OCI-LY3 (cell line): Measurements from ENCODE around the gene DRGX.

Experiments used
- H2AFZ ChIP-seq: fragments of 200-600, 300-600 bp; shearing (Covaris generic); 2 replicates; pipeline ENCODE4 v1.6.0; 2014; ENCODE audit warnings: antibody characterized with exemption, low read depth, low read length
- H3K27ac ChIP-seq: fragments of 200-600, 300-600 bp; sonication (generic); 2 replicates; pipeline ENCODE4 v1.5.1; 2014; ENCODE audit warnings: mild to moderate bottlenecking, low read length, moderate library complexity, mixed read lengths
- H3K27me3 ChIP-seq: fragments of 200-600, 300-600 bp; sonication (generic); 2 replicates; pipeline ENCODE4 v1.6.1; 2014; ENCODE audit warnings: low read depth, low read length, mixed read lengths
- H3K36me3 ChIP-seq: fragments of 200-600, 300-600 bp; sonication (generic); replicated peaks from 2 replicates; pipeline ENCODE3; 2014; ENCODE audit warnings: low read depth, low read length, mixed read lengths
- H3K4me1 ChIP-seq: fragments of 300-600, 200-600 bp; sonication (generic); 2 replicates; pipeline ENCODE4 v1.6.1; 2014; ENCODE audit warnings: low read length, mixed read lengths
- H3K4me2 ChIP-seq: fragments of 200-600, 300-600 bp; sonication (generic); 2 replicates; pipeline ENCODE4 v1.6.1; 2014; ENCODE audit warnings: low read length, mixed read lengths
- H3K4me3 ChIP-seq: fragments of 300-600, 200-600 bp; sonication (generic); 2 replicates; pipeline ENCODE4 v1.5.1; 2014; ENCODE audit warnings: antibody characterized with exemption, mild to moderate bottlenecking, low read length, moderate library complexity
- H3K79me2 ChIP-seq: fragments of 300-600, 200-600 bp; shearing (Covaris generic); 2 replicates; pipeline ENCODE4 v1.6.1; 2014; ENCODE audit warnings: mild to moderate bottlenecking, low read length, mixed read lengths
- H3K9ac ChIP-seq: fragments of 300-600, 200-600 bp; shearing (Covaris generic); 2 replicates; pipeline ENCODE4 v1.6.0; 2014; ENCODE audit warnings: mild to moderate bottlenecking, low read length, moderate library complexity
- H3K9me3 ChIP-seq: fragments of 200-600, 300-600 bp; shearing (Covaris generic); 2 replicates; pipeline ENCODE4 v1.6.1; 2014; ENCODE audit warnings: low read length, mixed read lengths; ENCODE audit not compliant: insufficient read depth
- H4K20me1 ChIP-seq: fragments of 200-600, 300-600 bp; sonication (generic); 2 replicates; pipeline ENCODE4 v1.6.1; 2016; ENCODE audit warnings: low read length, mixed read lengths; ENCODE audit not compliant: insufficient read depth
- EZH2phosphoT487 ChIP-seq: fragments of 200-600 bp; shearing (Covaris generic); IDR thresholded peaks from 2 replicates; pipeline ENCODE4 v1.6.1; 2018; ENCODE audit warnings: antibody characterized with exemption, mixed run types, low read depth
- TF ChIP-seq, protein P1 (sequence below): fragments of 200-600, 300-600 bp; sonication (generic); IDR thresholded peaks from 2 replicates; pipeline ENCODE4 v1.5.1; 2014; ENCODE audit warnings: antibody characterized with exemption, low read length, low read depth

Gene DRGX

DNA sequence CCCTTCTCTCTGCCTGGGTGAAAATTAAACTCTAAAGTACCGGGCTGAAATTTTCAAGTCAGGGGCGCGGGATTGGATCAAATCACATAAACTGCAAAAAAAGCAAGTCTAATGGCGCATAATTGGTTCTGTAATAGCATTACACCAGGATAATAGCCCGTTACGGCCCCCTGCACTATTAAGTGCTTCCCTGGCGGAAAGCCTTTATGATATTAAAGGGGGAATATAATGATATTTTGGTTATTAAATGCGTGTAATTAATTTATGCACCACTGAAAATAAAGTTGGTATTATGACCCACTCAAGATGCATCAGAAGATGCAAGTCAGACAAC, 744 bp upstream of the DRGX start:
- H3K79me2 ChIP-seq, result no peaks in the 10 kb centered on the region
- TF ChIP-seq, protein P1, sequence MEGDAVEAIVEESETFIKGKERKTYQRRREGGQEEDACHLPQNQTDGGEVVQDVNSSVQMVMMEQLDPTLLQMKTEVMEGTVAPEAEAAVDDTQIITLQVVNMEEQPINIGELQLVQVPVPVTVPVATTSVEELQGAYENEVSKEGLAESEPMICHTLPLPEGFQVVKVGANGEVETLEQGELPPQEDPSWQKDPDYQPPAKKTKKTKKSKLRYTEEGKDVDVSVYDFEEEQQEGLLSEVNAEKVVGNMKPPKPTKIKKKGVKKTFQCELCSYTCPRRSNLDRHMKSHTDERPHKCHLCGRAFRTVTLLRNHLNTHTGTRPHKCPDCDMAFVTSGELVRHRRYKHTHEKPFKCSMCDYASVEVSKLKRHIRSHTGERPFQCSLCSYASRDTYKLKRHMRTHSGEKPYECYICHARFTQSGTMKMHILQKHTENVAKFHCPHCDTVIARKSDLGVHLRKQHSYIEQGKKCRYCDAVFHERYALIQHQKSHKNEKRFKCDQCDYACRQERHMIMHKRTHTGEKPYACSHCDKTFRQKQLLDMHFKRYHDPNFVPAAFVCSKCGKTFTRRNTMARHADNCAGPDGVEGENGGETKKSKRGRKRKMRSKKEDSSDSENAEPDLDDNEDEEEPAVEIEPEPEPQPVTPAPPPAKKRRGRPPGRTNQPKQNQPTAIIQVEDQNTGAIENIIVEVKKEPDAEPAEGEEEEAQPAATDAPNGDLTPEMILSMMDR, result no peak
- TF ChIP-seq EZH2phosphoT487, result no peak
- H3K4me3 ChIP-seq, result no peak overlapping the region

DNA sequence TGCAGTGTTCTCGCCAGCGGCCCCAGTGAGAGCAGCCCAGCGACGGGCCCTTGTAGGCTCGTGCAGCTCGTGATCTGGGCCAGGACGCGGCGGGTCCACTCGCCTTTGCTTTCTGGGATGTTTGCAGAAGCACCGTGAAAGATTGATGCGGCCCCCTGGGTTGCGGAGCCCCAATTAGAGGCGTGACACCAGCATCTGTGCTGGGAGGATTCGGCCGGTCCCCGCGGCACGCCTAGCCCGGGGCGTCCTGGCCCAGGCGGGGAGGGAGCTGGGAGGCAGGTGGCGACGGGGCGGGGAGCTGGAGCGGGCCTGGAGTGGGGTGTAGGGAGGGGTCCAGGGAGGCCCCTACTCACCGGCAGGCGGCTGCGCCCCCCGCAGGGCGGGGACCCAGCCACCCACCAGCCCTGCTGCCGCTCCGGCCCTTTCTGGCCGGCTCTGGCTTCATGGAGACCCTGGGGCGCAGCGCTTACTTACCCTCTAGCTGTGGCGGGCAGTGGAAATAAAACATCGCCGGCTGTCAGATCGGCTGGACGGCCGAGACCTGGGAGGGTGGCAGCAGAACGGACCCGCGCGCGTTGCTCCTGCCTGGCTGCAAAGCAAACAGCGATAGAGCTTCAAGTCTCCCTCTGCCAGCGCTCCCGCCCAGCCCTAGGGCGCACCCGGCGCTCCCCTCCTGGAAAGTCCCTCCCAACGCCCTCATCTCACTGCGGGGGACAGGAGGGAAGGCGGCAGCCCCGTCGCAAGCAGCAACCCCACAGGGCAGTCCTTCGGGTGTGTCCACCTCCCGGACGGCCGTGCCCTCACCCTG, 752 bp downstream of the DRGX start:
- no peak overlapping the region for H3K9ac ChIP-seq
- TF ChIP-seq, protein P1, result no peak
- TF ChIP-seq EZH2phosphoT487, result no peak
- H3K4me2 ChIP-seq, result no peak overlapping the region
- peaks cover 10% of the 10 kb centered on the region; the same call in 1 of the 2 replicates for H3K27me3 ChIP-seq
- no peaks in the 10 kb centered on the region for H4K20me1 ChIP-seq
- H3K4me3 ChIP-seq, result no peak overlapping the region
- no peaks in the 10 kb centered on the region for H3K79me2 ChIP-seq
- no peak overlapping the region for H3K27ac ChIP-seq
- H3K9me3 ChIP-seq, result no peaks in the 10 kb centered on the region
- H3K4me1 ChIP-seq, result no peaks in the 10 kb centered on the region
- H2AFZ ChIP-seq, result no peak overlapping the region
- H3K36me3 ChIP-seq, result no peaks in the 10 kb centered on the region

More for the DNA sequence above, 744 bp upstream of the DRGX start:
- H4K20me1 ChIP-seq, result no peaks in the 10 kb centered on the region
- H2AFZ ChIP-seq, result no peak overlapping the region
- H3K9ac ChIP-seq, result no peak overlapping the region
- no peak overlapping the region for H3K4me2 ChIP-seq
- no peak overlapping the region for H3K27ac ChIP-seq
- H3K4me1 ChIP-seq, result no peaks in the 10 kb centered on the region
- no peaks in the 10 kb centered on the region for H3K9me3 ChIP-seq
- H3K27me3 ChIP-seq, result 0 out of 2 replicates have a peak, but pooled peaks cover 5% of the 10 kb centered on the region
- H3K36me3 ChIP-seq, result no peaks in the 10 kb centered on the region

DNA sequence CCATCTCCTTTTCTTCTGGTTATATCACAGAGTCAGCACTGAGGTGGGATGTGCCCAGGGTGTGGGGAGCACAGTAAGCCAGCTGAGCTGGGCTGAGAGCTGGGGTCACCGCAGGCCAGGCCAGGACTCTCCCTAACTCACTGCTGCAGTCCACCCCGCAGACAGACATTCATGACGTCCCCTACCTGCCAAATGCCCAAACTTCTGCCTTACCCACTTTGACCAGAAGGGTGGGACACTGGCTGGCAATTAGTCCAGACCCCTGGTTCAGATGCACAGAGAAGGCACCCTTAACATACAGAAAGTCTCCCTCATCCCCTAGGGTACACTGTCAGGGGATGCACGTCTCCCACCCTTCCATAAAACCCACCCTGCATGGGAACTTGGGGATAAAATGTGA, 2.1 kb downstream of the DRGX start:
- H3K4me1 ChIP-seq, result no peaks in the 10 kb centered on the region
- no peaks in the 10 kb centered on the region for H3K79me2 ChIP-seq
- H3K36me3 ChIP-seq, result no peaks in the 10 kb centered on the region
- no peak overlapping the region for H3K4me2 ChIP-seq
- H3K4me3 ChIP-seq, result no peak overlapping the region
- H3K9ac ChIP-seq, result no peak overlapping the region
- no peak overlapping the region for H2AFZ ChIP-seq
- peaks cover 15% of the 10 kb centered on the region; the same call in 1 of the 2 replicates for H3K27me3 ChIP-seq
- TF ChIP-seq, protein P1, result no peak
- TF ChIP-seq EZH2phosphoT487, result no peak
- no peak overlapping the region for H3K27ac ChIP-seq
- H4K20me1 ChIP-seq, result no peaks in the 10 kb centered on the region
- no peaks in the 10 kb centered on the region for H3K9me3 ChIP-seq

DNA sequence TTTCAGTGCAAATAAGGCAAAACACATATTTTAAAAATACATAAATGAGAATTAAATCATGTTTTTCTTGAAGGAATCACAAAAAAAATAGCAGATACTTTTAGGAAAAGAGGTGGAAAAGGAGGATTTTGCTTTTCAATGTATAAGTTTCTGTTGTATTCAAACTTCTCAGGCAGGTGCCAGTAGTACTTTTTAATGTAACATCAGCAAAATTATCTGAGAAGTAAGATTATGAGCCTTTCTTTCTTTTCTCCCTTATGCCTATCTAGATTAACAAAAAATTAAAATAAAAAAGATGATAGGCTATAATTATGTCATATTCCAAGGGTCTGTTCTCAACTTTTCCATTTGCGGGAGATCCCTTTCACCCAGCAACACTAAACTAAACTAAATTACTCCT, 2.6 kb downstream of the DRGX start:
- no peaks in the 10 kb centered on the region for H3K4me1 ChIP-seq
- H3K36me3 ChIP-seq, result no peaks in the 10 kb centered on the region
- H2AFZ ChIP-seq, result no peak overlapping the region
- no peaks in the 10 kb centered on the region for H4K20me1 ChIP-seq
- H3K4me3 ChIP-seq, result no peak overlapping the region
- no peak overlapping the region for H3K27ac ChIP-seq
- H3K4me2 ChIP-seq, result no peak overlapping the region
- no peaks in the 10 kb centered on the region for H3K9me3 ChIP-seq
- H3K79me2 ChIP-seq, result no peaks in the 10 kb centered on the region
- no peak overlapping the region for H3K9ac ChIP-seq
- H3K27me3 ChIP-seq, result peaks cover 15% of the 10 kb centered on the region; the same call in 1 of the 2 replicates
- no peak for TF ChIP-seq EZH2phosphoT487
- TF ChIP-seq, protein P1, result no peak
